Motor neuron (in vitro differentiated cells): ENCODE data around the gene CTIF. TPM values are rescaled to one million over a fixed set of nuclear protein-coding genes. Genes with fewer than 3 reads are reported as not detected.

Experiments
- ATAC-seq, 8 experiments: fragments of 200-7000 bp; cut with Tn5 transposase; replicated peaks in 6 of 8; 2 replicates each; pipeline ENCODE4 v1.8.0; 2021; ENCODE audit warnings: mild to moderate bottlenecking in 8 of 8, moderate library complexity in 8 of 8
- H3K27ac ChIP-seq, 2 donors: fragments of 250-450 bp; sonication (Bioruptor Pico); 2 replicates each; pipeline ENCODE4 v1.9.0; 2021; ENCODE audit warnings: antibody characterized with exemption in 2 of 2, mild to moderate bottlenecking in 2 of 2, moderate library complexity in 1 of 2
- H3K4me1 ChIP-seq, 2 donors: fragments of 250-450 bp; sonication (Bioruptor Pico); replicated peaks in 1 of 2; 2 replicates each; pipeline ENCODE4 v1.6.1; 2021; ENCODE audit warnings: antibody characterized with exemption in 2 of 2, mild to moderate bottlenecking in 2 of 2, moderate library complexity in 1 of 2
- H3K4me3 ChIP-seq, 5 donors: fragments of 250-450 bp; sonication (Bioruptor Pico); 2 replicates each; pipeline ENCODE4 v1.9.0; 2021; ENCODE audit warnings: antibody characterized with exemption in 5 of 5, mild to moderate bottlenecking in 5 of 5, moderate library complexity in 4 of 5
- WGBS, 10 experiments: fragments of 450-650 bp; shearing (Covaris generic); methylation state at CpG; one replicate each; pipeline ENCODE4 v1.0.0; 2022; 5-methylcytosine and 5-hydroxymethylcytosine counted together
- in situ Hi-C, 9 experiments: fragments of 400-800 bp; cut with MboI; loops; one replicate each; pipeline ENCODE4 v1.15.0; 2021; ENCODE audit warnings: low sequenced_read_pairs in 9 of 9, low pct_unique_long_range_greater_than_20kb in 2 of 9; ENCODE audit not compliant: unreplicated experiment in 9 of 9
- total RNA-seq, 8 experiments: library from RNA; unstranded; fragments of 300-600 nt; gene quantifications; 2 replicates each; pipeline versions ENCODE4 v1.2.3 to v1.2.4, GENCODE V29; 2022

The CTIF gene
- total RNA-seq, 8 experiments from 2014 or later, result 17.8 to 85.9 (median 59.8) TPM

DNA sequence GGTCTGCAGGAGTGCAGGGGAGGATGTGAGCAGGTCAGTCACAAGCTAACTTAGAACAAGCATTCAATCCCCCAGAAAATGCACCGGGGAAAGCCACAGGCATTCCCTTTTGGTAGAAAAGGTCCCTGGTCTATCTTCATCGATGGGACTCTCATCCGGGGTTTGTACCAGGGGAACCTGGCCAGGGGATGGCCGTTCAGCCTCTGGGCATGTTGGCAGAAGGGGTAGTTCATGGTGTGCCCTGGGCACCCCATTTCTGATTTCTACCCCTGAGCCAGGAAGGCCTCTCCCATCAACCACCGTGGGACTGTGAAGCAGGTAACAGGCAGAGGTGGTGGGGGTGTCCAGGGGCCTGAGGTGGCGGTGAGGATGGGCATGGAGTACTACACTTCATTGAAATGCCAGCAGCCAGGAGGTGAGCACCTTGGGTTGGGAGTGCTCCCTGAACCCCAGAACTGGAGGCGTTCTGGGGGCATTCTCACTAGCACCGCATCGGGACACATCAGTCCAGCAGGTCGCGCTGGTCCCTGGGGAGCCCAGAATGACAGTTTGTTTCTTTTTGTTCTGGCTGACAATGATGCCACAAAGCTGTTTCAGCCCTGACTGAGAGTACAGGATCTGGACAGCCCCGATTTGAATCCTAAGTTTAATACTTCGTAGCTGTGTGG is 239.6 kb downstream of the CTIF start:
- Histone ChIP-seq H3K4me3 (no peak overlapping the region), H3K4me1 (peaks cover 40 to 60% of the 10 kb centered on the region in 2 donors), H3K27ac (no peak overlapping the region)
- in situ Hi-C loops, result no loop called here
- WGBS, 10 experiments, result 56 to 100% (median 90%) methylated on average over 1 to 4 of the region's 13 CpGs; no CpG with 5 or more reads in 5 of the 10 experiments
- ATAC-seq, result no peak

DNA sequence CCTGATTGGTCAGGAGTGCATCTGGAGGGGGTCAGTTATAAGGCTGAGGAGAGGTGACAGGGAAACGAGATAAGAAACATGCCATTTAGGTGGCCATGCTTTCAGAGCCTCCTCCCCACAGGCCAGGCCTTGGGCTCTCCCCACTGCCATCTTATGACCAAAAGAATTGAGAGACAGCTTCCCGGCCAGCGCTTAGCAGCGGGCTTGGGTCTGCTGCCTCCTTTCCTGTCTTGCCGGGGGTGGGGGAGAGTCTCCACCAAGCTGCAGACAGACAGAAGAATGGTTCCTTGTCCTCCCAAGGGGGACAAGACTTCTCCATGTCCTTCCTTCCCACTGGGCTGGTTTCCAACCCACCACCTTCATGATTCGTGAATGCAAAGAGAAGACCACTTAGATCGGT is 240.6 kb downstream of the CTIF start:
- Histone ChIP-seq H3K27ac (peak overlapping the region in 1 of 2 donors; percentile 86), H3K4me1 (peaks cover 40 to 60% of the 10 kb centered on the region in 2 donors), H3K4me3 (no peak overlapping the region)
- in situ Hi-C loops, result no loop called here
- ATAC-seq, result no peak
- 66 to 100% (median 79%) methylated on average over 1 to 2 of the region's 7 CpGs; no CpG with 5 or more reads in 6 of the 10 experiments for whole genome bisulfite sequencing, 10 experiments

DNA sequence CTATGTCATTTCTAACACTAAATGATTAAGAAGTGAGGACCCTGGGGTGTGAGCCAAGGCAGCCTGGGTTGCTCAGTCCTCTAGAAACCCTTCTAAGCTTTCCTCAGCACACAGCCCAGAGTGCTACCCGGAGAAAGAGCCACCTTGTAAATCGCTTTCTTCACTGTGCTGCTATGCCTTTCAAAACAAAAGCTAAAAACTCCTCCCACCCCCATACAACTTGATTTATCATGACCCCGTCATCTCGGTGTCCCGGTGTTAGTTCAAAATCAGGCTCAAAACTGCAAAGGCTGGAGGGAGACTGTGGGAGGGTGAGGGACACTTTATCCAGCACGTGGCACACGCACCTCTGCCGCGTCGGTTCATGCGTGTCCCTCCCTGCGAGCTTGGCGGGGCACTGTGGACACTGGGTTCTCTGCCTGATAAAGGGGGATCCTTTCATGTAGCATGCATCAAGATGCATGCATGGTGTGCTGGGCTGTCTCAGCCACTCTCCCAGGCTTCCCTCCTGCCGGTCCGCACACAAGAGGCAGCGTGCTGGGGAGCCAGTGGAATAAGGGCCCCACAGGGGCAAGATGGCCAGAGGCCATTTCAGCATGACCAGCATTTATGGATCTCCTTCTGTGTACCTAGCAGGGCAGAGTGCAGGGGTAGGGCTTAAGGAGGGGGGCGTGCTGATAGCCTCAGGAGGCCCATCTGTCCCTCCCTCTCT is 241.5 kb downstream of the CTIF start:
- ATAC-seq, result peak in 6 of 8 experiments; percentile 7 to 61 (median 54)
- 0 to 58% (median 20%) methylated on average over 1 to 6 of the region's 17 CpGs; no CpG with 5 or more reads in 5 of the 10 experiments for WGBS, 10 experiments
- no peak overlapping the region for H3K4me3 ChIP-seq

DNA sequence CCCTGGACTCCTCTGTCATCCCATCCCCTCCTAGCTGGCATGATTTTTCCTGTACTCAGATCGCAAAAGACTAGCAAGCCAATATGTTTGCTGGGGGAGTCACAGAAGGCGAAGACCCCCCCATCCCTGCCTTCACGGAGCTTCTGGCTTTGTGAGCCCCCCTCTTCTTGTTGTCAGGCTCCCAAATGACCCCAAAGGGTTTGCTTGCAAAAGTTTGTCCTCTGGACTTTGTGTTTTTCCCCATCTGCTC is 242.0 kb downstream of the CTIF start:
- peaks cover 40 to 60% of the 10 kb centered on the region in 2 donors for H3K4me1 ChIP-seq
- peak overlapping the region; percentile 61 to 86 for H3K27ac ChIP-seq
- in situ Hi-C loops, result no loop called here
- ATAC-seq, result no peak
- no peak overlapping the region for H3K4me3 ChIP-seq
- WGBS, 10 experiments, result no CpG with 5 or more reads among the region's 3 CpGs

More for the DNA sequence above, 241.5 kb downstream of the CTIF start:
- Histone ChIP-seq H3K27ac (peak overlapping the region; percentile 61 to 86), H3K4me1 (peaks cover 40 to 60% of the 10 kb centered on the region in 2 donors)
- in situ Hi-C loops, result no loop called here

DNA sequence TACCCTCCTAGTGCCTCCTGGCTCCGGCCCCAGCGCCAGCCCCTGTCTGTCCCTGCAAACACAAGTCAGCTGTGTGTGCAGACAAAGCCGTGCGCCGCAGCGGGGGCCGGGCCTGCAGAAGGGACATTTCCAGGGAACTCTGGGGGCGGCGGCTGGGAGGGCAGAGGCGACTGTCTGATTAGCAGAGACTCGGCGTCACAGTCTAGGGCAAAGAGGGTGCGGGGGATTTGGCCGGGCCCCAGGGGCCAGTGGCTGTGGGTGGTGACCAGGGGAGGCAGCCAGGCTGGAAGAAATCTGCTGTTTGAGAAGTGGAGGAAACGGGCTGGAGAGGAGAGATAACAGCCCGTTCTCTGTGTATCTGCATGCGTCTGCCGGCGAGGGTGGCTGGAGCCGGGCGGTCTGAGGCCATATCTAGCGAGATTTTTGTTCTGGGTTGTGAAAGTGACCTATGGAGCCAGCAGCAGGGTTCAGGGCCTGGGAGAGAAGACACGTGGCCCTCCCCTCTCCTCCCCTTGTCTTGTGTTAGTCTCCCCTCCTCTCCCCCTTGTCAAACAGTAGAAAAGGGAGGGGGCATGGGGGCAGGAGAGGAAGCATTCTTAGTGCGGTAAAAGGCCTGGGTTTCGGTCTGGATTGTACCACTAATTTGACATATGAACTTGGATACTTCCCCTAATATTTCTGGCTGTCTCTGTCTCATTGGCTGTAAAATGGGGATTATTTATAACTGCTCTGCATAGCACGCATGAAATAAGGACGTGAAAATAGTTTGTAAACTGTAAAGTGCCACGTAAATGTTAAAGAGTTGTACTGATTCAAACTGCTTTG is 242.5 kb downstream of the CTIF start:
- no peak overlapping the region for H3K4me3 ChIP-seq
- peaks cover 40 to 61% of the 10 kb centered on the region in 2 donors for H3K4me1 ChIP-seq
- H3K27ac ChIP-seq, result peak overlapping the region; percentile 61 to 86
- in situ Hi-C loops, result no loop called here
- ATAC-seq, result peak in 7 of 8 experiments; percentile 54 to 79 (median 69)
- WGBS, 10 experiments, result 30 to 100% (median 62%) methylated on average over 1 to 7 of the region's 28 CpGs; no CpG with 5 or more reads in 4 of the 10 experiments

DNA sequence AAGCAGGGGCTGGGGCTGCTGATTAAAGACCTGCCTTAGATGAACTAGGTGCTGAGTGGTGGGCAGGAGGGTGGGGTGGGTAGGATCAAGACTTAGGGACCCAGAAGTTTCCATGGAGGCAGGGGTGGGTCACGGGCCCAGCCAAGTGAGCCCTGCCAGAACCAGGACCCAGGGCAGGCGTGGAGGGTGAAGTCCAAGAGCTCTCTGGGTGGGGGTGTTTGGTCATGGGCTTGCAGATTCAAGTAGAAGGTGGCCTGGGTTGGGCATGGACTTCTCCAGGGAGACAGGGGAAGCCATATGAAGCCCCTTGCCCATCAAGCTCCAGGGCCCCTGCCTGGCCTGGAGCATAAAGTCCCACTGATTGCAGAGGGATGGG is 243.1 kb downstream of the CTIF start:
- H3K27ac ChIP-seq, result peak overlapping the region in 1 of 2 donors; percentile 86
- ATAC-seq, result no peak
- WGBS, 10 experiments, result 93 to 100% methylated on average over 1 to 2 of the region's 2 CpGs; no CpG with 5 or more reads in 8 of the 10 experiments
- H3K4me3 ChIP-seq, result no peak overlapping the region
- peaks cover 42 to 63% of the 10 kb centered on the region in 2 donors for H3K4me1 ChIP-seq
- in situ Hi-C loops, result no loop called here

DNA sequence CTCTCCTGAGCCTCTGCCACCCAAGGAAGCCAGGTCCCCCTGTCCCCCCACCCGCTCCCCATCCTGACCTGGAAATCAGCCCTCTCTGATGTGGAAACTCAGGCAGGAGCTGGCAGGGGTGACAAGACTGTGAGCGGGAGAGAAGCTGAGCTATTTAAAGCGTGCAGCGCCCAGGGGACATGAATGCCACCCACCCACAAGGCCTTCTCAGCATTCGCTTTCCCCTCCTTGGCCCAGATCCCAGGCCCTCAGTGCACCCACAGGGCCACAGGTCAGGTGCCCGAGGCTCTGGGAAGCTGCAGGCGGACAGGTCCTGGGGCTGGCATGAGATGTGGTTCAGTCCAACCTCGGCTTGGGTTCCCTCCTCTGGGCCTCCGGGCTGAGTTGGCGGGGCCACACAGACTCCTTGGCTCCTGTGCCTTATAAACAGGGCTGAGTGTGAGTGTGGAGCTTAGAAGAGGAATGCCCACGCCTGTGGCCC is 243.6 kb downstream of the CTIF start:
- peaks cover 47 to 63% of the 10 kb centered on the region in 2 donors for H3K4me1 ChIP-seq
- 70 to 100% (median 93%) methylated on average over 1 to 6 of the region's 11 CpGs; no CpG with 5 or more reads in 7 of the 10 experiments for WGBS, 10 experiments
- no peak overlapping the region for H3K4me3 ChIP-seq
- H3K27ac ChIP-seq, result peak overlapping the region in 1 of 2 donors; percentile 86
- no peak for ATAC-seq
- in situ Hi-C loops, result no loop called here

DNA sequence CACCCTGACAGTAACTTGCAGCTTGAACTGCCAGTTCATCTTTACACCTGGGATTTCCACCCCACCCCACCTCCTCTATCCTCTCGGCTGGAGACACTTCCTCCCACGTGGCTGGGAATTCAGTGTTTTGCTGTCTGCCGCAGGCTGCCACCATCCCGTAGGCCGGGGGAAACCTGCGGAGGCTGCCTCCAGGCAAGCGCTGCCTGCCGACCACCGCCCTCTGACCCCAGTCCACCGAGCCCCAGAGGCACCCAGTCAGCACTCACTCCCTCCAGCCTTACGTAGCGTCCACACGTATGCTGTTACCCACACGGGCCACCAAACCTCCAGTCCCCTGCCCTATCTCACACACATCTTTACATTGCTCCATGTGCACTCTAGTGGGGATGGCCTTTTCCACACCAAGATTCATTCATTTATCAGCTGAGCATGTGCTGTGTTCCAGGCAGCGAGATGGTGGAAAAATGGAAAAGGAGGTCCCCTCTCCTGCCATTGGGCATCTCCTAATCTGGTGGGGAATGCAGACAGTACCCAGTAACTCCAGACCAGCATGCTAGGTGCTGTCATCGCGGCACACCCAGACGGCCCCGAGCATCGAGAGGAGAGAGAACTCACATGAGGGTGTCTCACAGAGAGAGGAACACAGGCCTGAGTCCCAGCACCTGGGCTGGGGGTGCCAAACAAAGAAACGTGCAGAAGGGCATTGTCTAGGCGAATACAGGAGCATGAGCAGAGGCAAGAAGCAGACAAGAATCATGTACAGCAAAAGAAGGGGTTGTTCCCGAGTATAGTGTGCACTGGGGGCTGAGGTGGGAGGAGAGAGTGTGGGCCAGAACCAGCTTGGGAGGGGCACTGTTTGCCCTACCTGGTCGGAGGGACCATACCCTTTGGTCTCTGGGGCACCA is 245.0 kb downstream of the CTIF start:
- in situ Hi-C loops, result no loop called here
- no peak overlapping the region for H3K27ac ChIP-seq

DNA sequence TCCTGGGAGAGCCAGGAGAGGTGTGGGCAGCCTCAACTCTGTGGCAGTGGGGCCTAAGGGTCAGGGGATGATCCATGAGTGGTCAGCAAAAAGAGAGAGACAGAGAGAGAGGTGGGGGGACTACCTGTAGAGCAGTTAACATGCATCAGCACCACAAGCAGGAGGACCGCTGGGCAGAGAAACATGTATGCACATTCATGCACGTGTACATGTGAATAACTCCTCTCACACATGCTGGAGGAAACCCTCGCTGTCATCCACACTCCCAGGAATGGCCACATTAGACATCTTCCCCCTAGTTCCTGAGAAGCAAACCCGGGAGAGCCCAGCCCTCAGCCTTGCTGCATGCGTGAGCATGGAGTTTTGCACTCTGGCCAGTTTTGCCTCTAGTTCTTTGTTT is 245.8 kb downstream of the CTIF start:
- 71 to 100% (median 83%) methylated on average over 1 to 3 of the region's 5 CpGs; no CpG with 5 or more reads in 1 of the 10 experiments for WGBS, 10 experiments
- H3K4me1 ChIP-seq, result peaks cover 38 to 47% of the 10 kb centered on the region in 2 donors
- in situ Hi-C loops, result no loop called here
- H3K4me3 ChIP-seq, result no peak overlapping the region
- ATAC-seq, result no peak
- no peak overlapping the region for H3K27ac ChIP-seq

More for the DNA sequence above, 245.0 kb downstream of the CTIF start:
- 36 to 100% (median 81%) methylated on average over 2 to 9 of the region's 24 CpGs; no CpG with 5 or more reads in 3 of the 10 experiments for WGBS, 10 experiments
- H3K4me3 ChIP-seq, result no peak overlapping the region
- no peak for ATAC-seq
- H3K4me1 ChIP-seq, result peaks cover 46 to 55% of the 10 kb centered on the region in 2 donors

DNA sequence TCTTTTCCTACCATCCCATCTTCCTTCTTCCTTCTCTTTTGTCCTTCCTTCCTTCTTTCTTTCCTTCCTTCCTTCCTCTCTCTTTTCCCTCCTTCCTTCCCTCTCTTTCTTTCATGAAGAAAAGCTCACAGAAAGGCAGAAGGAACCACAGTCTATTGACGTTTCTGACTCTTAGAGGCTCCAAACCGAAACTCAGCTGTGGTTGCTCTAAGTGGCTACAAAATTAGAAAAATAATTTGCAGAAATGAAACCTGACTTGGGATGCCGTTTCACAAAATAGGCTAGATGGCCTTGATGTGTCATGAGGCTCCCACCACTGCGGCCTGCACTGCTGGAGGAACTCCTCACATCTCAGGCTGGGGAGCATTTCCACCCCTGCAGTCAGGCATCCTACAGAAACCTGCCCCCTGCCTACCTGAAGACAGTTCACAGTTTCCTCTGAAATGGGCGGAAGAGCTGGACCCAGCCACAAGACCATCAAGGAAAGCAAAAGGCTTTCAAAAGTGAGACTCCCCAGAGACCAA is 246.3 kb downstream of the CTIF start:
- no peak overlapping the region for H3K4me3 ChIP-seq
- no peak overlapping the region for H3K27ac ChIP-seq
- ATAC-seq, result no peak
- H3K4me1 ChIP-seq, result peaks cover 33 to 42% of the 10 kb centered on the region in 2 donors
- 65 to 92% (median 85%) methylated on average over 2 to 5 of the region's 5 CpGs for WGBS, 10 experiments
- in situ Hi-C loops, result no loop called here

DNA sequence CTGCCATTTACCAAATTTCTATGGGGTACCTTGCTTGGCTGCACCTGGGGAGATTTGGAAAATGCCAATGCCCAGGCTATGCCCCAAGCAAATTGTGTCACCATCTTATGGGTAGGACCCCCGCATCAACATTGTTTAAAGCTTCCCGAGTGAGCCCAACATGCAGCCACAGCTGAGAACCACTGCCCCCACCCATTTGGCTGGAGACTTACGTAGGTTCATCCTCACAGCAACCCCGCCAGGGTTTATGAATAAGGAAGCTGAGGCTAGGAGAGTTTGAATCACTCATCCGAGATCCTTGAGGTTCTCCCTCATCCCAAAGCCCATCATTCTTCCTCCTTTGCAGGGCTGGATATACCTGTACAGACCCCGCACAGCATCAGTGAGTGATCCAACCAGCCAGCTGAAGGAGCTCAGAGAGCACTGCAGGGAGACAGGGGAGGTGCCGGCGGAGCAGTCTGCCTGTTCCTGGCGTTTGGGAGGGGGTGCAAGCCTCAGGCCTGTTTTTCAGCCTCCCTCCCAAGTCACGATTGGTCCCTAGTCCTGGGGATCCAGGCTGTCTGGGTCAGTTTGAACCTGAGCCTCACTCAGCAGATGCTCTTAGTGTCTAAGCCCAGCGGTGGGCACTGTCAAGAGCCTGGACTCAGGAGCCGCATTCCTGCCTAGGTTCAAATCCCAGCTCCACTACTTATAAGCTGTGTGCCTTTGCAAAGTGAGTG is 247.1 kb downstream of the CTIF start:
- in situ Hi-C loops, result no loop called here
- Histone ChIP-seq H3K27ac (no peak overlapping the region), H3K4me1 (peaks cover 26 to 35% of the 10 kb centered on the region in 2 donors), H3K4me3 (no peak overlapping the region)
- ATAC-seq, result no peak
- WGBS, 10 experiments, result 80 to 100% (median 93%) methylated on average over 2 to 8 of the region's 12 CpGs; no CpG with 5 or more reads in 3 of the 10 experiments
